HepG2 (cell line): ENCODE data around the gene HELT.

Source experiments
- CC2D1A ChIP-seq: sonication (generic); formaldehyde crosslinking; IDR thresholded peaks from 2 replicates; pipeline ENCODE4 v1.8.1; 2023; ENCODE audit warnings: mild to moderate bottlenecking, missing genetic modification reagents
- CTCF ChIP-seq: sonication (generic); formaldehyde crosslinking; IDR thresholded peaks from 2 replicates; pipeline ENCODE4 v1.5.0; 2020; ENCODE audit warnings: mild to moderate bottlenecking, missing genetic modification reagents, moderate library complexity
- DR1 ChIP-seq: sonication (generic); formaldehyde crosslinking; IDR thresholded peaks from 2 replicates; pipeline ENCODE4 v1.8.0; 2021; ENCODE audit warnings: mild to moderate bottlenecking, missing genetic modification reagents, inconsistent platforms
- ELF4 ChIP-seq: sonication (generic); formaldehyde crosslinking; IDR thresholded peaks from 2 replicates; pipeline ENCODE4 v1.5.0; 2020; ENCODE audit warnings: missing genetic modification reagents, mild to moderate bottlenecking, moderate library complexity, borderline replicate concordance
- IKZF5 ChIP-seq: IDR thresholded peaks from 2 replicates; pipeline ENCODE4 v1.6.1; 2018; ENCODE audit warnings: missing genetic modification reagents, mild to moderate bottlenecking, missing compliant biosample characterization
- MNT ChIP-seq: fragments of 450-650 bp; IDR thresholded peaks from 2 replicates; pipeline ENCODE4 v1.6.1; 2016
- PHF8 ChIP-seq: sonication (generic); formaldehyde crosslinking; IDR thresholded peaks from 2 replicates; pipeline ENCODE4 v1.5.0; 2020; ENCODE audit warnings: missing genetic modification reagents
- POLR2AphosphoS2 ChIP-seq: IDR thresholded peaks from 2 replicates; pipeline ENCODE4 v1.6.1; 2011; ENCODE audit warnings: low read depth, low read length, improper control_type of control experiment
- SMARCC2 ChIP-seq: fragments of 450-650 bp; IDR thresholded peaks from 2 replicates; pipeline ENCODE4 v1.6.1; 2017; ENCODE audit warnings: antibody characterized with exemption, mild to moderate bottlenecking
- TBX2 ChIP-seq: sonication (generic); formaldehyde crosslinking; IDR thresholded peaks from 2 replicates; pipeline ENCODE4 v1.5.0; 2020; ENCODE audit warnings: missing genetic modification reagents, mild to moderate bottlenecking, borderline replicate concordance
- ZNF550 ChIP-seq: sonication (generic); formaldehyde crosslinking; IDR thresholded peaks from 2 replicates; pipeline ENCODE4 v1.4.0; 2020; ENCODE audit warnings: mild to moderate bottlenecking, missing genetic modification reagents, borderline replicate concordance
- ZNF597 ChIP-seq: sonication (generic); formaldehyde crosslinking; IDR thresholded peaks from 2 replicates; pipeline ENCODE4 v1.5.0; 2020; ENCODE audit warnings: missing genetic modification reagents

GRCh38 chr4:185018834-185019455 lies 655 bp downstream of the HELT start:
- no peak for TF ChIP-seq PHF8 (CRISPR knock-in tag)
- TF ChIP-seq POLR2AphosphoS2: no peak
- no peak for TF ChIP-seq SMARCC2
- no peak for TF ChIP-seq ELF4
- TF ChIP-seq CTCF (CRISPR knock-in tag): no peak
- TF ChIP-seq ZNF550 (CRISPR knock-in tag): no peak
- TF ChIP-seq TBX2 (CRISPR knock-in tag): no peak
- TF ChIP-seq DR1 (CRISPR knock-in tag): no peak
- TF ChIP-seq CC2D1A (CRISPR knock-in tag): no peak
- TF ChIP-seq MNT: no peak
- no peak for TF ChIP-seq ZNF597
- no peak for TF ChIP-seq IKZF5 (CRISPR knock-in tag)
